ENCODE data around the gene ADARB1. TPM values are rescaled to one million over a fixed set of nuclear protein-coding genes. Genes with fewer than 3 reads are reported as not detected.

ADARB1 gene
- total and polyA plus RNA-seq, 2 of the 8 experiments (the other 6 are each of a cell fraction or from before 2014, with no cell fraction given), result 4.7 to 14.9 TPM

- TF ChIP-seq POLR2AphosphoS5 (IDR thresholded peaks at IDR 0.05; ENCODE audit: low read depth, low read length) (no peak), RFX5 (IDR thresholded peaks at IDR 0.05; ENCODE audit: borderline replicate concordance, low read depth, low read length) (no peak), NANOG (IDR thresholded peaks at IDR 0.05; ENCODE audit: insufficient read depth, low read depth, low read length, poor library complexity, severe bottlenecking) (no peak), JUND (IDR thresholded peaks at IDR 0.05; ENCODE audit: low read length) (no peak), EP300 (IDR thresholded peaks at IDR 0.05; ENCODE audit: borderline replicate concordance in 1 of 2, low read depth in 2 of 2, low read length in 2 of 2) (no peak)
Measured at GRCh38 chr21:45204395-45204794, 130.0 kb downstream of the ADARB1 start (continued).

All from H1 (cell line).